ENCODE data around the gene THBS2. TPM values are rescaled to one million over a fixed set of nuclear protein-coding genes. Genes with fewer than 3 reads are reported as not detected.

THBS2 gene
- total RNA-seq, 1 donor from 2014 or later: 18.6 TPM

- H3K36me3 Mint-ChIP-seq: peaks cover 3% of the 10 kb centered on the region
- H3K27ac Mint-ChIP-seq: no peak overlapping the region
- H3K27me3 Mint-ChIP-seq (ENCODE audit: low read depth): peaks cover 34% of the 10 kb centered on the region
- no peaks in the 10 kb centered on the region for H3K9me3 Mint-ChIP-seq
- no peak for DNase-seq (ENCODE audit: low spot score in 2 of 2, unreplicated experiment in 2 of 2)
- H3K4me3 Mint-ChIP-seq: no peak overlapping the region
- TF ChIP-seq, protein P1, sequence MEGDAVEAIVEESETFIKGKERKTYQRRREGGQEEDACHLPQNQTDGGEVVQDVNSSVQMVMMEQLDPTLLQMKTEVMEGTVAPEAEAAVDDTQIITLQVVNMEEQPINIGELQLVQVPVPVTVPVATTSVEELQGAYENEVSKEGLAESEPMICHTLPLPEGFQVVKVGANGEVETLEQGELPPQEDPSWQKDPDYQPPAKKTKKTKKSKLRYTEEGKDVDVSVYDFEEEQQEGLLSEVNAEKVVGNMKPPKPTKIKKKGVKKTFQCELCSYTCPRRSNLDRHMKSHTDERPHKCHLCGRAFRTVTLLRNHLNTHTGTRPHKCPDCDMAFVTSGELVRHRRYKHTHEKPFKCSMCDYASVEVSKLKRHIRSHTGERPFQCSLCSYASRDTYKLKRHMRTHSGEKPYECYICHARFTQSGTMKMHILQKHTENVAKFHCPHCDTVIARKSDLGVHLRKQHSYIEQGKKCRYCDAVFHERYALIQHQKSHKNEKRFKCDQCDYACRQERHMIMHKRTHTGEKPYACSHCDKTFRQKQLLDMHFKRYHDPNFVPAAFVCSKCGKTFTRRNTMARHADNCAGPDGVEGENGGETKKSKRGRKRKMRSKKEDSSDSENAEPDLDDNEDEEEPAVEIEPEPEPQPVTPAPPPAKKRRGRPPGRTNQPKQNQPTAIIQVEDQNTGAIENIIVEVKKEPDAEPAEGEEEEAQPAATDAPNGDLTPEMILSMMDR (IDR thresholded peaks at IDR 0.05; ENCODE audit: unreplicated experiment): no peak
- H3K4me1 Mint-ChIP-seq: peaks cover 13% of the 10 kb centered on the region
Measured at GRCh38 chr6:169247991-169248390, 5.7 kb downstream of the THBS2 start.

GRCh38 chr6:169247419-169247818, 6.2 kb downstream of the THBS2 start:
- TF ChIP-seq, protein P1 (IDR thresholded peaks at IDR 0.05; ENCODE audit: unreplicated experiment): no peak
- Mint-ChIP-seq H3K27ac (no peak overlapping the region), H3K9me3 (no peaks in the 10 kb centered on the region), H3K4me1 (peaks cover 7% of the 10 kb centered on the region), H3K36me3 (peaks cover 3% of the 10 kb centered on the region), H3K27me3 (ENCODE audit: low read depth) (peaks cover 28% of the 10 kb centered on the region), H3K4me3 (no peak overlapping the region)
- no peak for DNase-seq (ENCODE audit: low spot score in 2 of 2, unreplicated experiment in 2 of 2)

DNA sequence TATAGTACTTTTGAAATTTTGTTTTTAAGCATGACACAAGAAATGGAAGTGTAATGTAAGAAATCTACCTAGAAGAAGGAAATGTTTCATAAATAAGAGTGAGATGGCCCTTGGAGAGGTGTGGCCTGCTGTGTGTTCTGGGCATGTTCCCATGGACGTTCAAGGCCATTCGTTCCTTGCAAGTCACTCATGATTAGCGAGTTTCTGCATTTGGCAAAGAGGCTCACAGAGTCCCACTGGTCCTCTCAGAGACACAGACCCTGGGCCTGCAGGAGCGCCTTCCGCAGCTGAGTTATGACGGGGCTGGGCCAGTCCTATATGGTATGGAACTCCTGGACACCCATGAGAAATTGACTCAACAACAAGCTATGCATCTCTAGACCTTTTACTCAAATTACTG, 7.2 kb downstream of the THBS2 start:
- Mint-ChIP-seq H3K4me3 (no peak overlapping the region), H3K36me3 (peaks cover 3% of the 10 kb centered on the region), H3K4me1 (peaks cover 3% of the 10 kb centered on the region), H3K27ac (no peak overlapping the region), H3K9me3 (no peaks in the 10 kb centered on the region), H3K27me3 (ENCODE audit: low read depth) (peaks cover 18% of the 10 kb centered on the region)
- no peak for DNase-seq (ENCODE audit: low spot score in 2 of 2, unreplicated experiment in 2 of 2)
- TF ChIP-seq, protein P1 (IDR thresholded peaks at IDR 0.05; ENCODE audit: unreplicated experiment): no peak

DNA sequence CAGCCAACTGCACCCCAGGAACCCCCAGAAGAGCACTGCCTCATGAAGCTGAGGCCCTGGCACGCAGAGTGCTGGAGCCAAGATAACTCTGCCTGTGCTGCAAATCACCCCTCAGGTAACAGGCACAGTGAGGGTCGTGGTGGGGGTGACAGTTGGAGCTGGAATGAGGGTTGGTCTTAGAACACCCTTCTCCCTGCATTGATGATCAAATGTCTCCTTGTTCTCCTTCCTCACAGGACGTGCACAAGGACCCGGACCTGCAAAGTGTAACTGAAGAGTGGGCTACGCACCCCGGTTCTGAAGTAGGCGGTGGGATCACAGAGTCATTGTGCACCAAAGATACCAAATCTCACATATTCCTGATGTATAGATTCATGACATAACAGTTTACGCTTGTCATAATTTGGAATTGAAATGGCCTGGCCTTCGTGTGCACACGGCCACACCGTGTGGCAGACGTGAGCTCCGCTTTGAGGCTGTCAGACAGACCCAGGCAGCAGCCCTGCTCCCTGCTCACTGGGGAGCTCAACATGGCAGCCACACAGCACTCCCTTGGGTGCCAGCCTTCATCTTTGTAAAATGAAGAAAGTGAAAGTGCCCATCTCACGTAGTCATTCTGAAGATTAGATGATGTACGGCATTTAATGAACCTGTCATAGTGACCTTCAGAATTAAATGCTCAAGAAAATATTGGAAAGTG, 8.8 kb downstream of the THBS2 start:
- TF ChIP-seq, protein P1 (IDR thresholded peaks at IDR 0.05; ENCODE audit: unreplicated experiment): no peak
- H3K27ac Mint-ChIP-seq: no peak overlapping the region
- no peaks in the 10 kb centered on the region for H3K9me3 Mint-ChIP-seq
- H3K4me3 Mint-ChIP-seq: no peak overlapping the region
- peaks cover 9% of the 10 kb centered on the region for H3K27me3 Mint-ChIP-seq (ENCODE audit: low read depth)
- peaks cover 3% of the 10 kb centered on the region for H3K4me1 Mint-ChIP-seq
- peaks cover 3% of the 10 kb centered on the region for H3K36me3 Mint-ChIP-seq
- DNase-seq (ENCODE audit: low spot score in 2 of 2, unreplicated experiment in 2 of 2): no peak

DNA sequence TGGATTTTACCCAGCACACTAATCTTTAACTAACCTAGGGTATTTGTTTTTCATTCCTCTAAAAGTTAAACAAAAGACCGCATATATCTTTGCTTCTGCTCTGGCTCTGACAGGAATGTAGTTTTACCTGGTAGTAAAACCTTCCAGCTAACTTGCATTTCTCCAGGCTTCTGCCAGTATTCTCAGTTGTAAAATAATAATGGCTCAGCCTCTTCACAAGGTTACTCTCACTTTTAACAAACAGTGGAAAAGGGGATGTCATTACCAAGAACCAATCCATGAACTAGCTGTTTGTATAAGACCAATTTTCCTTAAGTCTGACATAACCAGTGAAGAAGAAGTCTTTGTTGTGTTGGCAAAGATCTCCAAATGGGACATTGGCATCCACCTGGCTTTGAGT, 10.0 kb downstream of the THBS2 start:
- TF ChIP-seq, protein P1 (IDR thresholded peaks at IDR 0.05; ENCODE audit: unreplicated experiment): no peak
- Mint-ChIP-seq H3K27me3 (ENCODE audit: low read depth) (peaks cover 9% of the 10 kb centered on the region), H3K27ac (no peak overlapping the region), H3K36me3 (peaks cover 3% of the 10 kb centered on the region), H3K9me3 (no peaks in the 10 kb centered on the region), H3K4me3 (no peak overlapping the region), H3K4me1 (peaks cover 3% of the 10 kb centered on the region)
- DNase-seq (ENCODE audit: low spot score in 2 of 2, unreplicated experiment in 2 of 2): no peak

Measured in mesothelial cell of epicardium (in vitro differentiated cells).